ENCODE measurements around the gene ZHX3. TPM values are rescaled to one million over a fixed set of nuclear protein-coding genes. Genes with fewer than 3 reads are reported as not detected.

The ZHX3 gene
- total RNA-seq, 1 experiment from 2014 or later, result 9.6 TPM

DNA sequence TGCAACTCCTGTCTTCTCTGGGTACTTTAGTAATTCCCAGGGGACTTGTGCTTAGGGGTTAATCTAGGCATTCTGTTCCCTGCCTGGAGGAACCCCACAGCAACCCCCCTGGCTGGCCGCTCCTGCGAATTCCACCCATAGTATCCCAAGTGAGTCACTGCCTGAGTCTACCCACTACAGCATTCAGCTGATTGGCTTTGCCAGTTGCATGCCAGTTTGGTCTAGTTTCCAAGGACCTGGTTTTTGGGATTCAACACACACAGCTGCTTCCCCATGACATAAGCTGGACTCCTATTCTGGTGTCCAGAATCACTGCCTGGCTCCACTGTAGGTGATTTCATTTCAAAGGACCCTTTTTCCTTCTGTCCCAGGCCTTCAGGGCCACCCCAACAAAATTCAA lies 139.9 kb downstream of the ZHX3 start:
- DNase-seq (ENCODE audit: low spot score) (peak; percentile 9), ATAC-seq (no peak)
- H3K4me3 Mint-ChIP-seq, result no peak overlapping the region
- H3K9me3 Mint-ChIP-seq, result no peaks in the 10 kb centered on the region
- H3K36me3 Mint-ChIP-seq, result peaks cover 36% of the 10 kb centered on the region
- H3K27me3 Mint-ChIP-seq (ENCODE audit: low read depth), result no peaks in the 10 kb centered on the region
- no peak overlapping the region for H3K27ac Mint-ChIP-seq
- H3K4me1 Mint-ChIP-seq, result peaks cover 13% of the 10 kb centered on the region
- CTCF ChIA-PET, result interaction anchor here (0.8 kb wide), 1 partner anchor 187 kb away, joined by 3 read pairs; no protein-coding TSS in a partner anchor
- POLR2A ChIA-PET, result no interaction called here
- TF ChIP-seq, protein P1, sequence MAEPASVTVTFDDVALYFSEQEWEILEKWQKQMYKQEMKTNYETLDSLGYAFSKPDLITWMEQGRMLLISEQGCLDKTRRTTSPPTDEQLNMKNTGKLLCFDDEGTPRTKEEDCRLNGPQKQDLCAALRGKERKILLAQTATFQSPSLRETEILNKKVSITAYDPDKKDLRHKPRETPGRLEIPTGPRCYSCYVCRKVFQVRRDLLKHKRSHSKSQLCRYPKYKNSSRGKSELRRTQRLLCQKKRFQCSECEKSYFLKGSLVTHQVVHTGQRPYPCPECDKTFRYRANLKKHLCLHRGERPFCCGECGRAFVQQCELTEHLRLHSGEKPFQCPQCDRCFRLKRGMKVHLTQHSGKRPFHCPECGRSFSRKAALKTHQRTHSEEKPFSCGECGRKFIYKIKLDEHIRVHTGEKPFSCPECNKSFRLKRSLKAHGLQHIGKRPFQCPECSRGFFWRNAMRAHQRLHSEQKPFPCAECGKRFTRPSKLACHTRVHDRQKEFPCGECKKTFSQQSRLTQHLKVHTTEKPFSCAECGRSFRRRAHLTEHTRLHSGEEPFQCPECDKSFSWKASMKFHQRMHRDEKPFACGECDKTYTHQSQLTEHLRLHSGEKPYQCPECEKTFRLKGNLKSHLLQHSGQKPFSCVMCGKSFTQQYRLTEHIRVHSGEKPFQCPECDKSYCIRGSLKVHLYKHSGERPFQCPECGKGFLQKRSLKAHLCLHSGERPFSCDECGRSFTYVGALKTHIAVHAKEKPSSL (CRISPR knock-in tag; conservative IDR thresholded peaks at IDR 0.05), result no peak
- TF ChIP-seq MYBL2 (CRISPR knock-in tag; IDR thresholded peaks at IDR 0.05), result no peak
- TF ChIP-seq, protein P2, sequence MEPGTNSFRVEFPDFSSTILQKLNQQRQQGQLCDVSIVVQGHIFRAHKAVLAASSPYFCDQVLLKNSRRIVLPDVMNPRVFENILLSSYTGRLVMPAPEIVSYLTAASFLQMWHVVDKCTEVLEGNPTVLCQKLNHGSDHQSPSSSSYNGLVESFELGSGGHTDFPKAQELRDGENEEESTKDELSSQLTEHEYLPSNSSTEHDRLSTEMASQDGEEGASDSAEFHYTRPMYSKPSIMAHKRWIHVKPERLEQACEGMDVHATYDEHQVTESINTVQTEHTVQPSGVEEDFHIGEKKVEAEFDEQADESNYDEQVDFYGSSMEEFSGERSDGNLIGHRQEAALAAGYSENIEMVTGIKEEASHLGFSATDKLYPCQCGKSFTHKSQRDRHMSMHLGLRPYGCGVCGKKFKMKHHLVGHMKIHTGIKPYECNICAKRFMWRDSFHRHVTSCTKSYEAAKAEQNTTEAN (CRISPR knock-in tag; IDR thresholded peaks at IDR 0.05), result no peak
- no peak for TF ChIP-seq HMGA2 (CRISPR knock-in tag; IDR thresholded peaks at IDR 0.05)
- TF ChIP-seq NR1H2 (CRISPR knock-in tag; IDR thresholded peaks at IDR 0.05), result no peak
- no peak for TF ChIP-seq MXD4 (CRISPR knock-in tag; IDR thresholded peaks at IDR 0.05; ENCODE audit: borderline replicate concordance)
- TF ChIP-seq NR3C1 (CRISPR knock-in tag; conservative IDR thresholded peaks at IDR 0.05; ENCODE audit: low read depth), result no peak
- TF ChIP-seq, protein P3, sequence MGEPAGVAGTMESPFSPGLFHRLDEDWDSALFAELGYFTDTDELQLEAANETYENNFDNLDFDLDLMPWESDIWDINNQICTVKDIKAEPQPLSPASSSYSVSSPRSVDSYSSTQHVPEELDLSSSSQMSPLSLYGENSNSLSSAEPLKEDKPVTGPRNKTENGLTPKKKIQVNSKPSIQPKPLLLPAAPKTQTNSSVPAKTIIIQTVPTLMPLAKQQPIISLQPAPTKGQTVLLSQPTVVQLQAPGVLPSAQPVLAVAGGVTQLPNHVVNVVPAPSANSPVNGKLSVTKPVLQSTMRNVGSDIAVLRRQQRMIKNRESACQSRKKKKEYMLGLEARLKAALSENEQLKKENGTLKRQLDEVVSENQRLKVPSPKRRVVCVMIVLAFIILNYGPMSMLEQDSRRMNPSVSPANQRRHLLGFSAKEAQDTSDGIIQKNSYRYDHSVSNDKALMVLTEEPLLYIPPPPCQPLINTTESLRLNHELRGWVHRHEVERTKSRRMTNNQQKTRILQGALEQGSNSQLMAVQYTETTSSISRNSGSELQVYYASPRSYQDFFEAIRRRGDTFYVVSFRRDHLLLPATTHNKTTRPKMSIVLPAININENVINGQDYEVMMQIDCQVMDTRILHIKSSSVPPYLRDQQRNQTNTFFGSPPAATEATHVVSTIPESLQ (CRISPR knock-in tag; IDR thresholded peaks at IDR 0.05), result no peak
- no peak for TF ChIP-seq NFATC4 (CRISPR knock-in tag; IDR thresholded peaks at IDR 0.05)
- TF ChIP-seq, protein P4, sequence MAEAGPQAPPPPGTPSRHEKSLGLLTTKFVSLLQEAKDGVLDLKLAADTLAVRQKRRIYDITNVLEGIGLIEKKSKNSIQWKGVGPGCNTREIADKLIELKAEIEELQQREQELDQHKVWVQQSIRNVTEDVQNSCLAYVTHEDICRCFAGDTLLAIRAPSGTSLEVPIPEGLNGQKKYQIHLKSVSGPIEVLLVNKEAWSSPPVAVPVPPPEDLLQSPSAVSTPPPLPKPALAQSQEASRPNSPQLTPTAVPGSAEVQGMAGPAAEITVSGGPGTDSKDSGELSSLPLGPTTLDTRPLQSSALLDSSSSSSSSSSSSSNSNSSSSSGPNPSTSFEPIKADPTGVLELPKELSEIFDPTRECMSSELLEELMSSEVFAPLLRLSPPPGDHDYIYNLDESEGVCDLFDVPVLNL (CRISPR knock-in tag; IDR thresholded peaks at IDR 0.05; ENCODE audit: borderline replicate concordance, low read depth), result no peak
- TF ChIP-seq, protein P5, sequence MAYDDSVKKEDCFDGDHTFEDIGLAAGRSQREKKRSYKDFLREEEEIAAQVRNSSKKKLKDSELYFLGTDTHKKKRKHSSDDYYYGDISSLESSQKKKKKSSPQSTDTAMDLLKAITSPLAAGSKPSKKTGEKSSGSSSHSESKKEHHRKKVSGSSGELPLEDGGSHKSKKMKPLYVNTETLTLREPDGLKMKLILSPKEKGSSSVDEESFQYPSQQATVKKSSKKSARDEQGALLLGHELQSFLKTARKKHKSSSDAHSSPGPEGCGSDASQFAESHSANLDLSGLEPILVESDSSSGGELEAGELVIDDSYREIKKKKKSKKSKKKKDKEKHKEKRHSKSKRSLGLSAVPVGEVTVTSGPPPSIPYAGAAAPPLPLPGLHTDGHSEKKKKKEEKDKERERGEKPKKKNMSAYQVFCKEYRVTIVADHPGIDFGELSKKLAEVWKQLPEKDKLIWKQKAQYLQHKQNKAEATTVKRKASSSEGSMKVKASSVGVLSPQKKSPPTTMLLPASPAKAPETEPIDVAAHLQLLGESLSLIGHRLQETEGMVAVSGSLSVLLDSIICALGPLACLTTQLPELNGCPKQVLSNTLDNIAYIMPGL (CRISPR knock-in tag; IDR thresholded peaks at IDR 0.05), result no peak
- TF ChIP-seq ZBTB21 (CRISPR knock-in tag; IDR thresholded peaks at IDR 0.05; ENCODE audit: borderline replicate concordance), result no peak
- no peak for TF ChIP-seq FOXK1 (CRISPR knock-in tag; IDR thresholded peaks at IDR 0.05)
- TF ChIP-seq, protein P6, sequence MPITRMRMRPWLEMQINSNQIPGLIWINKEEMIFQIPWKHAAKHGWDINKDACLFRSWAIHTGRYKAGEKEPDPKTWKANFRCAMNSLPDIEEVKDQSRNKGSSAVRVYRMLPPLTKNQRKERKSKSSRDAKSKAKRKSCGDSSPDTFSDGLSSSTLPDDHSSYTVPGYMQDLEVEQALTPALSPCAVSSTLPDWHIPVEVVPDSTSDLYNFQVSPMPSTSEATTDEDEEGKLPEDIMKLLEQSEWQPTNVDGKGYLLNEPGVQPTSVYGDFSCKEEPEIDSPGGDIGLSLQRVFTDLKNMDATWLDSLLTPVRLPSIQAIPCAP (CRISPR knock-in tag; IDR thresholded peaks at IDR 0.05), result no peak
- TF ChIP-seq, protein P7, sequence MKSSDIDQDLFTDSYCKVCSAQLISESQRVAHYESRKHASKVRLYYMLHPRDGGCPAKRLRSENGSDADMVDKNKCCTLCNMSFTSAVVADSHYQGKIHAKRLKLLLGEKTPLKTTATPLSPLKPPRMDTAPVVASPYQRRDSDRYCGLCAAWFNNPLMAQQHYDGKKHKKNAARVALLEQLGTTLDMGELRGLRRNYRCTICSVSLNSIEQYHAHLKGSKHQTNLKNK (CRISPR knock-in tag; IDR thresholded peaks at IDR 0.05), result no peak
- no peak for TF ChIP-seq ZNF671 (CRISPR knock-in tag; IDR thresholded peaks at IDR 0.05)

All from WTC11 (cell line).